Activated naive CD8-positive, alpha-beta T cell treated with anti-CD3 and anti-CD28 coated beads, Interleukin-2, amount 50 U/mL, for 24 hours (primary cell): ENCODE results near the gene RMP24.

Source experiments
- ATAC-seq: fragments of 150-1000 bp; cut with Tn5 transposase; one replicate; pipeline ENCODE4 v1.10.0; 2021
- DNase-seq: peaks from one replicate; pipeline ENCODE4 v3.0.0; 2021
- H3K27ac Mint-ChIP-seq: one replicate; pipeline ENCODE4 v1.8.0; 2021; ENCODE audit warnings: mild to moderate bottlenecking, mixed read lengths
- H3K27me3 Mint-ChIP-seq: one replicate; pipeline ENCODE4 v1.8.0; 2021; ENCODE audit warnings: mixed read lengths
- H3K36me3 Mint-ChIP-seq: one replicate; pipeline ENCODE4 v1.8.0; 2021; ENCODE audit warnings: low read depth, mixed read lengths
- H3K4me1 Mint-ChIP-seq: one replicate; pipeline ENCODE4 v1.8.0; 2021; ENCODE audit warnings: mixed read lengths
- H3K4me3 Mint-ChIP-seq: one replicate; pipeline ENCODE4 v1.8.0; 2021; ENCODE audit warnings: mild to moderate bottlenecking, moderate library complexity, mixed read lengths
- H3K9me3 Mint-ChIP-seq: one replicate; pipeline ENCODE4 v1.8.0; 2021; ENCODE audit warnings: mixed read lengths

Gene RMP24

GRCh38 chr18:35972197-35973000 lies at the start of gene RMP24:
Gene RMP24, plus strand, starts transcription at chr18:35972679.
- Mint-ChIP-seq H3K27me3 (no peaks in the 10 kb centered on the region), H3K4me3 (peak within 1 kb of the TSS; percentile 99), H3K9me3 (no peaks in the 10 kb centered on the region), H3K36me3 (peaks cover 24% of the 10 kb centered on the region), H3K4me1 (peaks cover 55% of the 10 kb centered on the region), H3K27ac (peak within 1 kb of the TSS; percentile 83)
- DNase-seq, result peak; percentile 94
- peak; percentile 90 for ATAC-seq

GRCh38 chr18:35923939-35924684 lies 48.4 kb upstream of the RMP24 start:
- DNase-seq, result no peak
- Mint-ChIP-seq H3K27me3 (peaks cover 20% of the 10 kb centered on the region), H3K9me3 (no peaks in the 10 kb centered on the region), H3K4me3 (no peak overlapping the region), H3K27ac (no peak overlapping the region), H3K36me3 (no peaks in the 10 kb centered on the region), H3K4me1 (no peaks in the 10 kb centered on the region)
- ATAC-seq, result no peak

GRCh38 chr18:35926884-35927283 lies 45.6 kb upstream of the RMP24 start:
- H3K9me3 Mint-ChIP-seq, result peaks cover 9% of the 10 kb centered on the region
- no peaks in the 10 kb centered on the region for H3K36me3 Mint-ChIP-seq

GRCh38 chr18:35927430-35927829 lies 45.0 kb upstream of the RMP24 start:
- no peaks in the 10 kb centered on the region for H3K4me1 Mint-ChIP-seq
- ATAC-seq, result no peak
- H3K27ac Mint-ChIP-seq, result no peak overlapping the region
- no peak for DNase-seq
- H3K4me3 Mint-ChIP-seq, result no peak overlapping the region
- H3K36me3 Mint-ChIP-seq, result no peaks in the 10 kb centered on the region
- peaks cover 9% of the 10 kb centered on the region for H3K9me3 Mint-ChIP-seq
- H3K27me3 Mint-ChIP-seq, result peaks cover 16% of the 10 kb centered on the region

More at GRCh38 chr18:35926884-35927283, 45.6 kb upstream of the RMP24 start:
- Mint-ChIP-seq H3K27me3 (peaks cover 19% of the 10 kb centered on the region), H3K4me3 (no peak overlapping the region), H3K4me1 (no peaks in the 10 kb centered on the region), H3K27ac (no peak overlapping the region)
- ATAC-seq (no peak), DNase-seq (no peak)

GRCh38 chr18:35933982-35934381 lies 38.5 kb upstream of the RMP24 start:
- Mint-ChIP-seq H3K27ac (no peak overlapping the region), H3K4me1 (no peaks in the 10 kb centered on the region), H3K36me3 (no peaks in the 10 kb centered on the region), H3K27me3 (peaks cover 2% of the 10 kb centered on the region), H3K4me3 (no peak overlapping the region), H3K9me3 (peaks cover 9% of the 10 kb centered on the region)
- no peak for ATAC-seq
- no peak for DNase-seq

GRCh38 chr18:35934891-35935290 lies 37.6 kb upstream of the RMP24 start:
- Mint-ChIP-seq H3K9me3 (peaks cover 6% of the 10 kb centered on the region), H3K36me3 (no peaks in the 10 kb centered on the region), H3K27me3 (peaks cover 2% of the 10 kb centered on the region), H3K27ac (no peak overlapping the region), H3K4me1 (no peaks in the 10 kb centered on the region), H3K4me3 (no peak overlapping the region)
- DNase-seq, result no peak
- no peak for ATAC-seq

- H3K4me3 Mint-ChIP-seq, result no peak overlapping the region
- H3K9me3 Mint-ChIP-seq, result no peaks in the 10 kb centered on the region
- H3K4me1 Mint-ChIP-seq, result no peaks in the 10 kb centered on the region
- no peak overlapping the region for H3K27ac Mint-ChIP-seq
- DNase-seq (no peak), ATAC-seq (no peak)
- H3K36me3 Mint-ChIP-seq, result no peaks in the 10 kb centered on the region
- H3K27me3 Mint-ChIP-seq, result peaks cover 2% of the 10 kb centered on the region
Observed at GRCh38 chr18:35935805-35936204, 36.7 kb upstream of the RMP24 start.

GRCh38 chr18:35936951-35937350 lies 35.5 kb upstream of the RMP24 start:
- Mint-ChIP-seq H3K4me3 (no peak overlapping the region), H3K27ac (no peak overlapping the region), H3K4me1 (no peaks in the 10 kb centered on the region), H3K36me3 (no peaks in the 10 kb centered on the region), H3K27me3 (peaks cover 2% of the 10 kb centered on the region), H3K9me3 (no peaks in the 10 kb centered on the region)
- no peak for DNase-seq
- no peak for ATAC-seq

GRCh38 chr18:35938158-35938557 lies 34.3 kb upstream of the RMP24 start:
- no peak for DNase-seq
- H3K9me3 Mint-ChIP-seq, result no peaks in the 10 kb centered on the region
- no peaks in the 10 kb centered on the region for H3K36me3 Mint-ChIP-seq
- H3K27me3 Mint-ChIP-seq, result peaks cover 4% of the 10 kb centered on the region
- no peak overlapping the region for H3K4me3 Mint-ChIP-seq
- no peaks in the 10 kb centered on the region for H3K4me1 Mint-ChIP-seq
- ATAC-seq, result no peak
- H3K27ac Mint-ChIP-seq, result no peak overlapping the region

- H3K36me3 Mint-ChIP-seq, result no peaks in the 10 kb centered on the region
- H3K27ac Mint-ChIP-seq, result no peak overlapping the region
- no peaks in the 10 kb centered on the region for H3K9me3 Mint-ChIP-seq
- ATAC-seq (no peak), DNase-seq (no peak)
- H3K4me1 Mint-ChIP-seq, result no peaks in the 10 kb centered on the region
- peaks cover 4% of the 10 kb centered on the region for H3K27me3 Mint-ChIP-seq
- H3K4me3 Mint-ChIP-seq, result no peak overlapping the region
Observed at GRCh38 chr18:35938562-35938961, 33.9 kb upstream of the RMP24 start.

- no peak for ATAC-seq
- no peaks in the 10 kb centered on the region for H3K9me3 Mint-ChIP-seq
- H3K27me3 Mint-ChIP-seq, result peaks cover 4% of the 10 kb centered on the region
- no peaks in the 10 kb centered on the region for H3K36me3 Mint-ChIP-seq
- H3K4me1 Mint-ChIP-seq, result no peaks in the 10 kb centered on the region
- no peak for DNase-seq
- no peak overlapping the region for H3K27ac Mint-ChIP-seq
- H3K4me3 Mint-ChIP-seq, result no peak overlapping the region
Observed at GRCh38 chr18:35939138-35939537, 33.3 kb upstream of the RMP24 start.

GRCh38 chr18:35941299-35941698 lies 31.2 kb upstream of the RMP24 start:
- H3K4me1 Mint-ChIP-seq, result no peaks in the 10 kb centered on the region
- DNase-seq, result no peak

GRCh38 chr18:35942133-35942532 lies 30.3 kb upstream of the RMP24 start:
- Mint-ChIP-seq H3K4me3 (no peak overlapping the region), H3K36me3 (no peaks in the 10 kb centered on the region), H3K9me3 (no peaks in the 10 kb centered on the region), H3K4me1 (no peaks in the 10 kb centered on the region), H3K27me3 (peaks cover 4% of the 10 kb centered on the region), H3K27ac (no peak overlapping the region)
- no peak for DNase-seq
- ATAC-seq, result no peak

More at GRCh38 chr18:35941299-35941698, 31.2 kb upstream of the RMP24 start:
- Mint-ChIP-seq H3K36me3 (no peaks in the 10 kb centered on the region), H3K27ac (no peak overlapping the region), H3K4me3 (no peak overlapping the region), H3K27me3 (peaks cover 4% of the 10 kb centered on the region), H3K9me3 (no peaks in the 10 kb centered on the region)
- no peak for ATAC-seq

- DNase-seq (no peak), ATAC-seq (no peak)
- Mint-ChIP-seq H3K4me1 (no peaks in the 10 kb centered on the region), H3K27ac (no peak overlapping the region), H3K4me3 (no peak overlapping the region), H3K9me3 (no peaks in the 10 kb centered on the region), H3K36me3 (no peaks in the 10 kb centered on the region), H3K27me3 (peaks cover 4% of the 10 kb centered on the region)
Observed at GRCh38 chr18:35942661-35943060, 29.8 kb upstream of the RMP24 start.

GRCh38 chr18:35948080-35948479 lies 24.4 kb upstream of the RMP24 start:
- Mint-ChIP-seq H3K27ac (no peak overlapping the region), H3K4me1 (peaks cover 7% of the 10 kb centered on the region), H3K36me3 (no peaks in the 10 kb centered on the region), H3K4me3 (no peak overlapping the region), H3K9me3 (no peaks in the 10 kb centered on the region), H3K27me3 (peaks cover 18% of the 10 kb centered on the region)
- no peak for ATAC-seq
- DNase-seq, result no peak
